CD4-positive, alpha-beta T cell (primary cell): Measurements from ENCODE around the gene RASGRP4. TPM values are rescaled to one million over a fixed set of nuclear protein-coding genes. Genes with fewer than 3 reads are reported as not detected.
A peak's percentile ranks its signal among the peaks of the same experiment; 100 is the strongest.

Source experiments
- ATAC-seq: fragments of 200-7000 bp; cut with Tn5 transposase; one replicate; pipeline ENCODE4 v1.10.0; 2022; ENCODE audit warnings: mild to moderate bottlenecking; ENCODE audit not compliant: poor library complexity
- CTCF ChIA-PET: fragments of 350-600 bp; sonication (Branson Sonifier 250); formaldehyde crosslinking; loops from one replicate; lab custom pipeline; 2021; ENCODE audit warnings: antibody characterized with exemption, inconsistent platforms; lab: Charles Lee
- POLR2A ChIA-PET: fragments of 350-600 bp; sonication (Branson Sonifier 250); formaldehyde crosslinking; loops from one replicate; lab custom pipeline; 2021; ENCODE audit warnings: antibody characterized with exemption, inconsistent platforms; lab: Charles Lee
- DNase-seq, 14 experiments: peaks; one replicate each; pipeline ENCODE4 v3.0.0-alpha.2; 2013 to 2020; ENCODE audit warnings: mixed read lengths in 2 of 14
- H3K27ac ChIP-seq, 2 donors: one replicate each; pipeline versions ENCODE4 v1.5.1 to v1.7.0; 2013; ENCODE audit warnings: low read length in 2 of 2, low read depth in 1 of 2, mild to moderate bottlenecking in 1 of 2
- H3K27me3 ChIP-seq, 2 experiments: 1 replicate in 1 of 2; 2 replicates in 1 of 2; pipeline versions ENCODE4 v1.6.1 to v1.7.0; 2013; ENCODE audit warnings: low read length in 2 of 2, control low read depth in 1 of 2, mild to moderate bottlenecking in 1 of 2, moderate library complexity in 1 of 2; ENCODE audit not compliant: insufficient read depth in 2 of 2, control insufficient read depth in 1 of 2
- H3K36me3 ChIP-seq: one replicate; pipeline ENCODE4 v1.6.1; 2013; ENCODE audit warnings: low read length, control low read depth; ENCODE audit not compliant: insufficient read depth
- H3K4me1 ChIP-seq: one replicate; pipeline ENCODE4 v1.6.1; 2013; ENCODE audit warnings: low read length, control low read depth; ENCODE audit not compliant: insufficient read depth
- H3K4me3 ChIP-seq: one replicate; pipeline ENCODE4 v1.5.1; 2013; ENCODE audit warnings: mild to moderate bottlenecking, low read length, moderate library complexity
- H3K9me3 ChIP-seq, 2 experiments: 1 replicate in 1 of 2; 2 replicates in 1 of 2; pipeline versions ENCODE4 v1.6.1 to v1.7.0; 2013; ENCODE audit warnings: low read length in 2 of 2, mild to moderate bottlenecking in 2 of 2, control low read depth in 1 of 2, moderate library complexity in 1 of 2; ENCODE audit not compliant: control insufficient read depth in 1 of 2, insufficient read depth in 1 of 2
- H3K27ac Mint-ChIP-seq: one replicate; pipeline ENCODE4 v1.8.0; 2020; ENCODE audit warnings: mixed read lengths
- H3K27me3 Mint-ChIP-seq: one replicate; pipeline ENCODE4 v1.8.0; 2021; ENCODE audit warnings: mixed read lengths
- H3K36me3 Mint-ChIP-seq: one replicate; pipeline ENCODE4 v1.8.0; 2021; ENCODE audit warnings: low read depth, mixed read lengths
- H3K4me1 Mint-ChIP-seq: one replicate; pipeline ENCODE4 v1.8.0; 2021; ENCODE audit warnings: low read depth, mixed read lengths
- H3K4me3 Mint-ChIP-seq: one replicate; pipeline ENCODE4 v1.8.0; 2020; ENCODE audit warnings: mild to moderate bottlenecking, mixed read lengths
- H3K9me3 Mint-ChIP-seq: one replicate; pipeline ENCODE4 v1.8.0; 2020; ENCODE audit warnings: mixed read lengths
- intact Hi-C, 2 experiments: fragments of 100-400 bp; cut with DNase I in 1 of 2; cut with micrococcal nuclease in 1 of 2; formaldehyde crosslinking; loops; one replicate each; pipeline versions ENCODE4 v1.15.1 to v1.9.0; 2023 to 2025; cut with DNase I, micrococcal nuclease
- total RNA-seq, 174 experiments: library from RNA in 2 of 174; stranded (reverse) in 2 of 174; gene quantifications; one replicate each; pipeline ENCODE4 v1.2.3 and lab custom pipeline; 2021 to 2026
- TF ChIP-seq, protein P1 (sequence below): fragments of 200-600 bp; IDR thresholded peaks from one replicate; pipeline ENCODE4 v1.8.0; 2022; ENCODE audit warnings: antibody characterized with exemption, mild to moderate bottlenecking

The RASGRP4 gene
- total RNA-seq, 2 experiments from 2014 or later: 0.30 to 0.45 TPM

DNA sequence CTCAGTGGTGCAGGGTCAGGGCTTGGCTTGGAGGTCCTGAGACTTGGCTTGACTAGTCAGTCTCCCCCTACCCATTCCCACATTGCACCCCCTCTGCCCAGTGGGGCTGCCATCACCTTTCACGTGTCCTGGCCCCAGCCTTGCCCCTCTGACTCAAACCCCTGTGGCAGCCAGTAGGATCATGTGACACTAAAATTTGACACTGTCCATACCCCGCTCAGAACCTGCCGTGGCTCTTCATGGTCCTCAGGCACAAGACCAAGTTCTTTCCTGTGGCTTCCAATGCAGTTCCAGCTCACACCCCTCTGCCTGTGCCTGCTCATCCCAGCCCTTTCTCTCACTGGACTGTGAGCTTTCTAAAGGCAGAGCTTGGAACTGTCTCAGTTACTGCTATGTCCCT lies 49.4 kb downstream of the RASGRP4 start:
- Mint-ChIP-seq H3K36me3 (peaks cover 63% of the 10 kb centered on the region), H3K4me3 (peak overlapping the region; percentile 78), H3K4me1 (peaks cover 30% of the 10 kb centered on the region), H3K27ac (peak overlapping the region; percentile 69), H3K9me3 (no peaks in the 10 kb centered on the region), H3K27me3 (peaks cover 3% of the 10 kb centered on the region)
- ChIA-PET CTCF (no interaction called here), POLR2A (interaction anchor here (1.3 to 1.4 kb wide), 2 partner anchors 11 to 26 kb away, joined by 5 to 9 read pairs; partner anchors contain the start of genes FAM98C and GGN)
- Histone ChIP-seq H3K27me3 (no peaks in the 10 kb centered on the region), H3K36me3 (peaks cover 41% of the 10 kb centered on the region), H3K27ac (no peak overlapping the region), H3K4me1 (peaks cover 34% of the 10 kb centered on the region), H3K4me3 (no peak overlapping the region), H3K9me3 (no peaks in the 10 kb centered on the region)
- DNase-seq (no peak), ATAC-seq (no peak)
- intact Hi-C loops: no loop called here
- TF ChIP-seq, protein P1, sequence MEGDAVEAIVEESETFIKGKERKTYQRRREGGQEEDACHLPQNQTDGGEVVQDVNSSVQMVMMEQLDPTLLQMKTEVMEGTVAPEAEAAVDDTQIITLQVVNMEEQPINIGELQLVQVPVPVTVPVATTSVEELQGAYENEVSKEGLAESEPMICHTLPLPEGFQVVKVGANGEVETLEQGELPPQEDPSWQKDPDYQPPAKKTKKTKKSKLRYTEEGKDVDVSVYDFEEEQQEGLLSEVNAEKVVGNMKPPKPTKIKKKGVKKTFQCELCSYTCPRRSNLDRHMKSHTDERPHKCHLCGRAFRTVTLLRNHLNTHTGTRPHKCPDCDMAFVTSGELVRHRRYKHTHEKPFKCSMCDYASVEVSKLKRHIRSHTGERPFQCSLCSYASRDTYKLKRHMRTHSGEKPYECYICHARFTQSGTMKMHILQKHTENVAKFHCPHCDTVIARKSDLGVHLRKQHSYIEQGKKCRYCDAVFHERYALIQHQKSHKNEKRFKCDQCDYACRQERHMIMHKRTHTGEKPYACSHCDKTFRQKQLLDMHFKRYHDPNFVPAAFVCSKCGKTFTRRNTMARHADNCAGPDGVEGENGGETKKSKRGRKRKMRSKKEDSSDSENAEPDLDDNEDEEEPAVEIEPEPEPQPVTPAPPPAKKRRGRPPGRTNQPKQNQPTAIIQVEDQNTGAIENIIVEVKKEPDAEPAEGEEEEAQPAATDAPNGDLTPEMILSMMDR: no peak

DNA sequence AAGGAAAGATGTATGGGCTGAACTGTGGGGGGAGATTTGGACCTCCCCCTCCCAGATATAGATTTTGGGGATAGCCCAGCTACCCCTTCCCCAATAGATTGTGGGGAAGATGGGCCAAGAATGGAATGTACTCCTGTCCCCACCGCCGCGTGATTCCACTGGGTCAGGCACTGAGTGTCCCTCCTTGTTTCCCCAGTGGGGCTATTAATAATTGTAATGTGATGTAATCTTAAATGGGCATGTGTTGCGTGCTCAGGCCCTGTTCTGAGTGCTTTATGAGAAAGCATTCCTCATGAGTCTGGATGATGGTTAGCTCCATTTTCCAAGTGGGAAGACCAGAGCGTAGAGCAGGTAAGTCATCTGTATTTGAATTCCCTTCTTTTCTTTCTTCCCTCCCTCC lies 50.3 kb downstream of the RASGRP4 start:
- ChIA-PET POLR2A (interaction anchor here (0.8 to 1.8 kb wide), 5 partner anchors 12 to 1060 kb away, joined by 3 to 9 read pairs (median 5); partner anchors contain the start of genes EIF3K, FAM98C, GGN and RPS16), CTCF (interaction anchor here (2.5 kb wide), 1 partner anchor 27 kb away, joined by 36 read pairs; the partner anchor contains the start of gene FAM98C)
- DNase-seq (no peak), ATAC-seq (no peak)
- no peak overlapping the region for H3K27ac ChIP-seq
- H3K4me1 ChIP-seq: peaks cover 34% of the 10 kb centered on the region
- H3K4me3 Mint-ChIP-seq: peak overlapping the region; percentile 99
- peaks cover 33% of the 10 kb centered on the region for H3K36me3 ChIP-seq
- TF ChIP-seq, protein P1: no peak
- H3K27me3 Mint-ChIP-seq: peaks cover 5% of the 10 kb centered on the region
- no peaks in the 10 kb centered on the region for H3K9me3 Mint-ChIP-seq
- H3K36me3 Mint-ChIP-seq: peaks cover 54% of the 10 kb centered on the region
- peaks cover 30% of the 10 kb centered on the region for H3K4me1 Mint-ChIP-seq
- H3K9me3 ChIP-seq: no peaks in the 10 kb centered on the region
- H3K4me3 ChIP-seq: peak overlapping the region; percentile 93
- H3K27ac Mint-ChIP-seq: peak overlapping the region; percentile 89
- intact Hi-C loops: loop anchor here in 1 of 2 experiments (1.0 to 2.0 kb wide), 4 partner anchors 13 to 469 kb away; partner anchors contain the start of genes FAM98C, GGN, SIPA1L3 and SPRED3
- H3K27me3 ChIP-seq: no peaks in the 10 kb centered on the region

DNA sequence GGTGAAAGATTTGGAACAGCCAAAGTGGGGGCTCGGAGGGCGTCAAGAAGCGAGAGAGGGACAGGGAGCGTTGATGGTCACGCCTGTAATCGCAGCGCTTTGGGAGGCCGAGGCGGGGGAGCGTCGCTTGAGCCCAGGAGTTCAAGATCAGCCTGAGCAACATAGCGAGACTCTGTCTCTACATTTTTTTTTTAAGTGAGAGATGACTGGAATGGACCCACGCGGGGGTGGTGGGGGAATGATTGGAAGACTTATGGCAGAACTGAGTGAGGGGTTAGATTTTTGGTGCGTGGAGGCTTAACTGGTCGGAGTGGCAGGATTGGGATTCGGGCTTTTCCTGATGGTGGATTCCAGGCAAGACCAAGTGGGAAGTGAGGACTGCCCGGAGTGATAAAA lies 50.9 kb downstream of the RASGRP4 start:
- Histone ChIP-seq H3K27ac (peak overlapping the region; percentile 77 to 89), H3K27me3 (no peaks in the 10 kb centered on the region), H3K4me3 (peak overlapping the region; percentile 93), H3K9me3 (no peaks in the 10 kb centered on the region), H3K36me3 (peaks cover 27% of the 10 kb centered on the region), H3K4me1 (peaks cover 34% of the 10 kb centered on the region)
- Mint-ChIP-seq H3K36me3 (peaks cover 48% of the 10 kb centered on the region), H3K4me3 (peak overlapping the region; percentile 99), H3K4me1 (peaks cover 30% of the 10 kb centered on the region), H3K27me3 (peaks cover 6% of the 10 kb centered on the region), H3K9me3 (no peaks in the 10 kb centered on the region), H3K27ac (peak overlapping the region; percentile 89)
- CTCF ChIA-PET: interaction anchor here (1.2 to 2.5 kb wide), 5 partner anchors 13 to 468 kb away, joined by 5 to 36 read pairs (median 11); partner anchors contain the start of genes CATSPERG, FAM98C, GGN and SIPA1L3
- no peak for DNase-seq
- TF ChIP-seq, protein P1: no peak
- POLR2A ChIA-PET: interaction anchor here (1.2 to 2.1 kb wide), 16 partner anchors 10 to 1297 kb away, joined by 3 to 73 read pairs (median 12); partner anchors contain the start of genes CATSPERG, ECH1, FAM98C and GGN
- intact Hi-C loops: loop anchor here in 1 of 2 experiments (1.0 to 2.0 kb wide), 4 partner anchors 14 to 468 kb away; partner anchors contain the start of genes FAM98C, GGN, SIPA1L3 and SPRED3
- no peak for ATAC-seq
